ENCODE measurements around the gene FN3KRP. TPM values are rescaled to one million over a fixed set of nuclear protein-coding genes. Genes with fewer than 3 reads are reported as not detected.

FN3KRP gene
- total and polyA plus RNA-seq, 2 donors (not counting 3 experiments of a cell fraction or from before 2014, with no cell fraction given), result 22.2 to 35.2 TPM

DNA sequence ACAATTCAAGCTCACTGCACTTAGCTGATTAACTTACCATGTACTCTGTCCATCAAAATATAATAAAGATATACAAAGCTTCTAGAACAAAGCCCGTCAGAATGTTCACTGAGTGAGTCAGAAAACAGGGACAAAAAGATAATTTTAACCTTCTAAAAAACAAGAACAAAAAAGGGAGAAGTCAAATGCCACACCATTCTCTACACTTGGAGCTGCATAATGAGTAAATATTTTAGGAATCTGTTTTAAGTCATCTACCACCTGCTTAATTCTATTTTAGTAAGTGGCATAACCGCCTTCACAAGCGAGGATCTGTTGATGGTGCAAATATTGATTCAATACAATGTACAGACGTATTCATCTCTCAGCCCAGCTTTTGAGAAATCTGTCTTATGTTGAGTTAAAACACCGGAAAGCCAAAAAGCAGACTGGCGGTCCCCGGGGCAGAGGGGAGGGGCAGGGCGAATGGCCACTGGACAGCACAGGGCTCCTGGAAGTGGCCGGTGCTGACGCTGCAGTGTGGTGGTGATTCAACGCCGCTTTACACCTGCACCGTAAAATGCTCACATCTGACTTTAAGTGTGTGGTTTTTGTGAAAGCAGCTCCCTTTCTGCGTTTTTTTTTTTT is 38.1 kb upstream of the FN3KRP start:
- no TSS peak for BruUV-seq (replicated peaks)
- intact Hi-C loops (cut with micrococcal nuclease), result no loop called here
- Histone ChIP-seq H3K9me1 (replicated peaks; ENCODE audit: control insufficient read depth, extremely low read depth, insufficient read depth, low read length) (no peaks in the 10 kb centered on the region), H3K27me3 (ENCODE audit: control insufficient read depth in 2 of 2, insufficient read depth in 2 of 2, low read length in 2 of 2) (no peaks in the 10 kb centered on the region), H3K4me1 (ENCODE audit: control insufficient read depth, extremely low read depth, insufficient read depth, low read length) (no peaks in the 10 kb centered on the region), H3K9me3 (replicated peaks; ENCODE audit: control insufficient read depth, insufficient read depth, low read length) (no peaks in the 10 kb centered on the region), H2AFZ (ENCODE audit: low read depth, low read length) (no peak overlapping the region), H3K4me2 (ENCODE audit: insufficient read depth, low read length) (no peak overlapping the region), H3K79me2 (ENCODE audit: control insufficient read depth, insufficient read depth, low read length) (no peaks in the 10 kb centered on the region), H3K9ac (replicated peaks; ENCODE audit: extremely low read depth, insufficient read depth, low read length) (no peak overlapping the region), H3K36me3 (ENCODE audit: control insufficient read depth in 2 of 2, extremely low read depth in 1 of 2, insufficient read depth in 2 of 2, low read length in 2 of 2) (no peaks in the 10 kb centered on the region), H3K27ac (ENCODE audit: insufficient read depth, low read depth, low read length) (no peak overlapping the region), H4K20me1 (replicated peaks; ENCODE audit: control insufficient read depth, extremely low read depth, insufficient read depth, low read length) (no peaks in the 10 kb centered on the region), H3K4me3 (replicated peaks in 1 of 3; ENCODE audit: insufficient read depth in 1 of 3, low read depth in 1 of 3, low read length in 3 of 3) (no peak overlapping the region)
- dilution Hi-C loops (cut with MboI; ENCODE audit: extremely low pct_ligation_motif_present, low sequenced_read_pairs), result no loop called here
- POLR2A ChIA-PET, result no interaction called here
- FAIRE-seq (no peak), DNase-seq (ENCODE audit: low read depth, low spot score) (no peak)
- CTCF ChIA-PET, result interaction anchor here (1.8 kb wide), 1 partner anchor 10 kb away, joined by 4 read pairs; no protein-coding TSS in a partner anchor
- TF ChIP-seq MYC (IDR thresholded peaks at IDR 0.05; ENCODE audit: low read depth, low read length) (no peak), POLR2AphosphoS5 (IDR thresholded peaks at IDR 0.05; ENCODE audit: insufficient read depth, low read depth, low read length) (no peak), FOS (IDR thresholded peaks at IDR 0.05; ENCODE audit: borderline replicate concordance, insufficient read depth, low read length) (no peak), JUN (IDR thresholded peaks at IDR 0.05; ENCODE audit: borderline replicate concordance, insufficient read depth, insufficient read length, low read depth) (no peak), EZH2 (IDR thresholded peaks at IDR 0.05; ENCODE audit: borderline replicate concordance, low read depth, low read length, severe bottlenecking) (no peak), GATA2 (IDR thresholded peaks at IDR 0.05; ENCODE audit: insufficient read depth, insufficient read length, low read depth, low read length) (no peak), MAX (IDR thresholded peaks at IDR 0.05; ENCODE audit: insufficient read depth, insufficient read length) (no peak), CTCF (IDR thresholded peaks at IDR 0.05; ENCODE audit: extremely low read depth in 1 of 2, insufficient read depth in 1 of 2, low read depth in 1 of 2, low read length in 2 of 2) (no peak), POLR2A (IDR thresholded peaks at IDR 0.05; ENCODE audit: low read depth, low read length) (no peak)

Data from endothelial cell of umbilical vein (primary cell).